ENCODE data around the gene C1S.
"Not testable (repeated sequence)": the region's sequence is repeated elsewhere in the genome, so short reads cannot be mapped to it uniquely, and the experiment has no call there.

The C1S gene

GRCh38 chr12:7046383-7047105 is 14.0 kb upstream of the C1S start:
- DNase-seq (ENCODE audit: low read depth in 2 of 2) = no peak

- DNase-seq (ENCODE audit: low read depth in 2 of 2) = no peak
Observed at GRCh38 chr12:7047306-7047705, 13.2 kb upstream of the C1S start.

GRCh38 chr12:7049445-7049951 is 11.0 kb upstream of the C1S start:
- not testable (repeated sequence) for DNase-seq (ENCODE audit: low read depth in 2 of 2)

- not testable (repeated sequence) for DNase-seq (ENCODE audit: low read depth in 2 of 2)
Observed at GRCh38 chr12:7049973-7050372, 10.5 kb upstream of the C1S start.

DNA sequence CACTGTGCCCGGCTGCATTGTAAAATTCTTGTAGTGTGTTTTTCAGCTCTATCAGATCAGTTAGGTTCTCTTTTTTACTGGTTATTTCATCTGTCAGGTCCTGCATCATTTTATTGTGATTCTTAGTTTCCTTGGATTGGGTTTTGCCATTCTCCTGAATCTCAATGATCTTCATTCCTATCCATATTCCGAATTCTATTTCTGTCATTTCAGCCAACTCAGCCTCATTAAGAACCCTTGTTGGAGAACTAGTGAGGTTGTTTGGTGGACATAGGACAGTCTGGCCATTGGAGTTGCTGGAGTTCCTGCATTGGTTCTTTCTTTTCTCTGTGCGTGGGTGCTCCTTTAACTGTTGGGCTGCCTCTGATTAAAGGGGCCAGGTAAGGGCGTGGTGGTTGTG is 5.6 kb upstream of the C1S start:
- no peak for DNase-seq (ENCODE audit: low read depth in 2 of 2)

DNA sequence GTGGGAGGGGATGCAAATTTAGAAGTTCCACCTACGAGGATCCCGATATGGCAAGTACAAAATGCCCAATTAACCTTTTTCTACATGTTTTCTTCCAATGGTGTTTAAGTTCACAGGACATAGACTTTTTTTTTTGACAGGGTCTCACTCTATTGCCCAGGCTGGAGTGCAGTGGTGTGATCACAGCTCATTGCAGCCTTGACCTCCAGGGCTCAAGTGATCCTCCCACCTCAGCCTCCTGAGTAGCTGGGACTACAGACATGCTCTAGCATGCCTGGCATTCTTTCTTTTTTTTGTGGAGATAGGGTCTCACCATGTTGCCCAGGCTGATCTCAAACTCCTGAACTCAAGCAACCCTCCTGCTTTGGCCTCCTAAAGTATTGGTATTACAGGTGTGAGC is 4.8 kb upstream of the C1S start:
- DNase-seq (ENCODE audit: low read depth in 2 of 2) = not testable (repeated sequence)

DNA sequence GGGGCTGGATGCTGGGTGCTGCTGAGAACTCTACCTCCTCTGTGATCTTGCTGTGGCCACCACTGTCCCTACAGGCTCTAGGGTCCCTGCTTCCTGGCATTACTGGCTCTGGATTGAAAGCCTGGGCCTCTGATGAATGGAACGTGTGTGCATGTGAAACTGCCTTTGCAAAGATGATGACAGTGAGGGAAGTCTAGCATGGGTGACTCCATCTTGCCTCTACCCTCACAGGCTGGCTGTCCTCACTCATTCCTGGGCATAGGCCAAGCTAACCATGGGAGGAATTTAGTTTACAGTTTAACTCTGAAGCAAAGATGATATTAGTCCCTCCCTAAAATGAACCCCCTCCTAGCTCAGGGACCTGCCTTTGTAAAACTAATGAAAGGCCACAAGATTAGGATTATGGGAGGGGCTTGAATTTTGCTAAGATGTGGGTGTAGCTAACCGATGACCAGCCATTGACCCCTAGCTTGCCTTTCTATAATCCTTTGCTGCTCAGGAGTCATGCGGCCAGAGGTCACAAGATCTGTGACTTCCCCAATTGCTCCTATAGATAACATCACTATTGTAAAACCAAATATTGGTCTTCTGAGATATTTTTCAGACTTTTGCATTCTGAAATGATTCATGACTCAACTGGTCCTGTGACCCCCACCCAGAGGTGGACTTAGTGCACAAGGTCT is 2.2 kb upstream of the C1S start:
- DNase-seq (ENCODE audit: low read depth in 2 of 2) = no peak

DNA sequence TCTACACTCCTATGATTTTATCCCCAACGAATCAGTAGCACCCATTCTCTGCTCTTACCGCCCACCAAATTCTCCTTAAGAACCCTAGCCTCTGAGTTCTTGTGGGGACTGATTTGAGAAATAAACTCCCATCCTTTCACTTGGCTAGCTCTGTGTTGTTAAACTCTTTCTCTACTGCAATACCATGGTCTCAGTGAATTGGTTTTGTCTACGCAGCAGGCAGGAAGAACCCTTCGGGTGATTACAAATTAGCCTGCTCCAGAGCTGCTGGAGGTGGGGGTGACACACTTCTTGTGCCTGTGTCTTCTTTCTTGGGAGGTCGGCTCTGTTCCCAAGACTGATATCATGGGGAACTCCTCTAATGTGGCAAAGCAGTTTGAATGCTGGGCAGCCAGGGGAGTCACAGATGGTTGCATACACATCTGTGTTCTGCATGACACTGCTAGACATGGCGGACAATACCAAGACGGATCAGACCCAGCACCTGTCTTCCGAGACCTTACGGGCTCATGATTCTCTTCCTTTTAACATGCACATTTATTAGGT is 1.6 kb upstream of the C1S start:
- no peak for DNase-seq (ENCODE audit: low read depth in 2 of 2)

DNA sequence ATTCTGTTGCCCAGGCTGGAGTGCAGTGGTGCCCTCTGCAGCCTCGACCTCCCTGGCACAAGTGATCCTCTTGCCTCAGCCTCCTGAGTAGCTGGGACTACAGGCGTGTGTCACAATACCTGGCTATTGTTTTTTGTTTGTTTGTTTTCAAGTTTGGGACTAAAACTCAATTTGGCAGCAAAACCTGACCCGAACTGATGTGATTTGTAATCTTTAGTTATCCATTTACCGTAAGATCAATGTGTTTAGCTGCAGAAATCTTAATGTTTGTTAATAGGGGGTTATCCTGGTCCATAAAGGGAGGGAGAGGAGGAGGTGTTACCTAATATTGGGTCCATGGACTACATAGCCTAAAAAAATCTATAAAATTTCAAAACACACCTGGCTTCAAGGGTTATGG is 738 bp upstream of the C1S start:
- DNase-seq (ENCODE audit: low read depth in 2 of 2) = no peak

DNA sequence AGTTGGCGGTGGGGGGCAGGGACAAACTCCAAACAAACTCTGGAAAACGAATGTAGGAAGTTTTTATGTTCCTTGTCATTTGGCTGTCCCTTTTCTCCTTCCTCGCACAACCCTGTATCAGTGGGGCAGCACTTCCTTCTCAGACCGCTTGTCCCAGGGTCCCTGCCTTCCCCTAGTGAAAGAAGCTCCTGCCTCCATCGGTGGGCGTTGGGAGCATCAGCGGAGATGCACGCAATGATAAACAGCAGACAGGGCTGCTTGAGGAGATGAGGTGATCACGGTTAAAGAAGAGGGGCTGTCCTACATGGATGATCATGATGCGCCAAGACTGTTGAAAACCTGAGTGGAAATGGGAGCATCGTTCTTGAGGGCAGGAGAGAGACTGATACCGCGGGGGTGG is 620 bp downstream of the C1S start:
- no peak for DNase-seq (ENCODE audit: low read depth in 2 of 2)

DNA sequence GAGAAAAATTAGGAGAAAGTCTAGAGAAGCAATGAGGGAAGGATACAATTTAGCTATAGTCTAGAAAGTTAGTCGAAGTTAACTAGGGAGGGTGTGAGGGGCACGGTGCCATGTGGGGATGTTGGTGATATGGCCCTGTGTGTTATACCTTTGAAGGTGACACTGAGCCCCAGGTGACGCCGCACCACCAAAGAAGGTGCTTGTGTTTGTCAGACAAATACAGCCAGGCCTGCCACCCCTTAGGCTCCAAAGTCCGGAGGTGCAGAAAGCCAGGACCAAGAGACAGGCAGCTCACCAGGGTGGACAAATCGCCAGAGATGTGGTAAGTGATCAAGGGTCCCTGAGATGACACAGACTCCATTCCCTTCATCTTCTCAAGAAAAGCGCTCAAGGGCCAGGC is 1.1 kb downstream of the C1S start:
- DNase-seq (ENCODE audit: low read depth in 2 of 2) = no peak

- no peak for DNase-seq (ENCODE audit: low read depth in 2 of 2)
Observed at GRCh38 chr12:7064516-7064915, 4.0 kb downstream of the C1S start.

DNA sequence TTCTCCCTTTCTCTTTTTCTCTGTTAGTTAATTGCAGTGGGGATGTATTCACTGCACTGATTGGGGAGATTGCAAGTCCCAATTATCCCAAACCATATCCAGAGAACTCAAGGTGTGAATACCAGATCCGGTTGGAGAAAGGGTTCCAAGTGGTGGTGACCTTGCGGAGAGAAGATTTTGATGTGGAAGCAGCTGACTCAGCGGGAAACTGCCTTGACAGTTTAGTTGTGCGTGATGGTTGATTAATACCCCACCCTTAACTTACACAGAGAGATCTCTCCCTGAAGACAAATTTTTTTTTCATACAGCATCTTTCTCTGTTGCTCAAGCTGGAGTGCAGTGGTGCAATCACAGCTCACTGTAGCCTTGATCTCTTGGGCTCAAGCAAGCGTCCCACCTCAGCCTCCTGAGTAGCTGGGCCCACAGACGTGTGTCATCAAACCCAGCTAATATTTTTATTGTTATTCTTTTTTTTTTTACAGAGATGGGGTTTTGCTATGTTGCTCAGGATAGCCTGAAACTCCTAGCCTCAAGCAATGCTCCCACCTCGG is 4.6 kb downstream of the C1S start:
- DNase-seq (ENCODE audit: low read depth in 2 of 2) = no peak

DNA sequence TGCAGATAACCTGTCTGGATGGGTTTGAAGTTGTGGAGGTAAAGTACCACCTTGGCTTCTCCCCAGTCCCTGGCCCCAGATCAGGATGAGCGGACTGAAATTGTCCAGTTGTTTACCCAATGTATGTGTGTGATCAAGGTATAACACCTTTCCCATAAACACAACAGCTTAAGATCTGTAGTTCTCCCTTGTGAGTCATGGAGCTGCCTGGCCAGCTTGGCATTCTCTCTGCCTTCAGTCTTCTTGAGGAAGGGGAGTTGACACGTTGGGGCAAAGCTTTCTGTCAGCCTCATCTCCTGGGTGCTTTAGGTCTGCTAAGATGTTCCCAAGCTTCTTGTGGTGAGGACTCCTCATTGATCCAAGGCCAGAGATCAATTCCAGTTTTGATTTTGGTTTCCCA is 6.1 kb downstream of the C1S start:
- DNase-seq (ENCODE audit: low read depth in 2 of 2) = no peak

DNA sequence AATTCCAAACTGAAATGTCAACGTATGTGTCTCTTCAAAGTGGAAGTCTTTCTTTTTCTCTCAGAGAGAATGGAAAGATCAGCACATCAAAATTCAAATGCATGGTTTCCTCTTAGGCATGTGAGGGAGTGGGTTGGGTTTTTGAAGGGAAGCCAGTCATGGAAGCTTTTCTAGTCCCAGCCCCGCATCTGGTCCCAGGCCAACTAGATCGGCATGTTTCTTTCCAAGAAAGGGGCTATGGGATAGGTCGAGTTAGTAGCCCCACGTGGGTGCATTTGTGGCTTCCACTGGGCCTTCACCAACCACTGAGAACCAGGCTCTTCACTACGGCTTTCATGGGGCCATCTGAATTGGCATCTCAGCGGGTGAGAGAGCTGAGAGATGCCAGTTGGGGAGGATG is 6.6 kb downstream of the C1S start:
- DNase-seq (ENCODE audit: low read depth in 2 of 2) = no peak

DNA sequence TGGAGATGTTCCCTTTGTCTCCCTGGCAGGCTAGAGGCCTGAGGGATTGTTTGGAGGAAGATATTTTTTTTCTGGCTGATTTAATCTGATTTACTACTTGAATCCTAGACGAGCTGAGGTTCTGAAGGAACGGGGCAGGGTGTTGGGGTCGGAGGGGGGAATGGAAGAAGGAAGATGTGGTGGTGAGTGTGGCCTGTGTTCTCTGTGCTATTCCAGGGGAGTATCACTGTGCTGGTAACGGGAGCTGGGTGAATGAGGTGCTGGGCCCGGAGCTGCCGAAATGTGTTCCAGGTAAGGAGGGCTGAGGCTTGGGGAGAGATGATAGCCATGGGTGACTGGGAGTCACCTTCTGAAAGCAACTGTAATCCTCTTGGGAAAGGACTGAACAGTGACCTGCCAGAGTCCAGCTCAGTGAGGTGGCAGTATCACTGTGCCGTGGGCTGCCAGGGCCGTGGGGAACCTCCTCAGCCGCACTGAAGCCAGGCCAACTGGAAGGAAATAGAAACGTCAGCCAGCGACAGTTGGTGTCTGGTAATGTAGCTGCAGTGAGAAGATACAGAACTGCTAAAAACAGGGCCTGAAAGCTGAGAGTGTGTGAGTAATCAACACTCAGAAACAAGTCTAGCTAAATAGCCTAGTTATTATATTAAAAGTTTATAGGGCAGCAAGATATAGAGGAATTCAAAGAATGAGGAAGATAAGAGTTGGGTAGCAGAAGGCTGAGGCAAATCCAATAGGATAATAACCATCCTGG is 7.9 kb downstream of the C1S start:
- DNase-seq (ENCODE audit: low read depth in 2 of 2) = no peak

DNA sequence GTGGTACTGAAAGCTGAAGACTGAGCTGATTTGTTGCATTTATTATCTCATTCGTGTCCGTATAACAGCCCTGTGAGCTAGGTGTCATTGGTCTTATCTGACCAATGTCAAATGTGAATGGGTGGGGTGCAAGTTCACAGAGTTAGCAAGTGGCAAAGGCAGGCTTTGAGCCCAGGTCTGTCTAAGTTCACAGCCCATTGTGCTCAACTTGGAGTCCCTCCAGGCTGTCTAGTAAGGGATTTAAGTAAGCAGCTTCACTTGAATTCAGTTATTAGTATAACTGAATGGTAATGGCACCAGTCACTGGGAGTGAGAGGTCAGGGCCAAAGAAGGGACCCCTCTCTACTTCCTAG is 8.5 kb downstream of the C1S start:
- no peak for DNase-seq (ENCODE audit: low read depth in 2 of 2)

DNA sequence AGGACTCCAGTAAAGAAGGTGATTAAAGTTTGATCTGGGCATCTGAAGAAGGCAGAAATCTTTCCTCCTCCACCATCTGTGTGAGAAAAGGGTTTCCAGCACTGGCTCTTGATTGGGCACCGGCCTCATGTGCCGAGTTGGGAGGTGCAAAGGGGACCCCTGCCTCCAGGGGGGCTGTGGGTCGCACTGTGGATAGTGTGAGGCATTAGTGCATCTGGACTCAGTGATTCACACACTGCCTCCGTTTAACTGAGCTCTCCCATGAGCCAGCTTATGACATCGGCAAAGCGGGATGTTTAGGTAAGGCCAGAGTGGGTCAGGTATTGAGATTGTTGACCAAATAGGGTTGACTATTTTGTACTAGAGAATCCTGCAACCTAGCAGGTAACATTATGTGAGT is 8.9 kb downstream of the C1S start:
- no peak for DNase-seq (ENCODE audit: low read depth in 2 of 2)

GRCh38 chr12:7072035-7072434 is 11.5 kb downstream of the C1S start:
- DNase-seq (ENCODE audit: low read depth in 2 of 2) = no peak

- DNase-seq (ENCODE audit: low read depth in 2 of 2) = no peak
Observed at GRCh38 chr12:7072554-7072953, 12.0 kb downstream of the C1S start.

- no peak for DNase-seq (ENCODE audit: low read depth in 2 of 2)
Observed at GRCh38 chr12:7073946-7074345, 13.4 kb downstream of the C1S start.

DNA sequence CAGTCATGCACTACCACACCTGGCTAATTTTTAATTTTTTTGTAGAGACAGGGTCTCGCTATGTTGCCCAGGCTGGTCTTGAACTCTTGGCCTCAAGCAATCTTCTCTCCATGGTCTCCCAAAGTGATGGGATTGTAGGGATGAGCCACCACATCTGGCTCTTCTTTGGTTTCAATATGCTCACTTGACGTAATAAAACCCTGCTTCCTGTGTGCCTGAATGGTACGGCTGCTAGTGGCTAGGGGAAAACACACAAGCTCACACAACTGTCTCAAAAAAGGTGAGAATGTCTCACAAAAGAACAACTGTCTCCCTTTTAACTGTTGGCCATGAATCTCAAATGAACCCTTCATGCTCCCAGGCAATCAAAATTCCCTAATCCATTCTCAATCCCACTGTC is 15.0 kb downstream of the C1S start:
- DNase-seq (ENCODE audit: low read depth in 2 of 2) = no peak

Measured in stimulated activated CD4-positive, alpha-beta T cell treated with anti-CD3 and anti-CD28 coated beads, Interleukin-12 subunit alpha, Interleukin-12 subunit beta, amount 100 ng/mL, for 24 hours (primary cell).